ENCODE results near the gene ERMAP. TPM values are rescaled to one million over a fixed set of nuclear protein-coding genes. Genes with fewer than 3 reads are reported as not detected.
A peak's percentile ranks its signal among the peaks of the same experiment; 100 is the strongest.

The ERMAP gene
- total RNA-seq, 4 donors from 2014 or later = 1.4 to 6.5 (median 3.9) TPM

- Histone ChIP-seq H3K27me3 (no peaks in the 10 kb centered on the region), H3K4me3 (no peak overlapping the region), H3K4me1 (peaks cover 6 to 8% of the 10 kb centered on the region in 2 donors), H3K36me3 (peaks cover 0 to 14% of the 10 kb centered on the region in 2 donors), H3K9me3 (no peaks in the 10 kb centered on the region), H3K27ac (no peak overlapping the region)
- in situ Hi-C loops (cut with MboI; ENCODE audit: low sequenced_read_pairs in 4 of 4) = no loop called here
- ATAC-seq (no peak), DNase-seq (no peak)
- no peak for TF ChIP-seq CTCF (IDR thresholded peaks at IDR 0.05 in 4 of 5, conservative IDR thresholded peaks at IDR 0.05 in 1 of 5)
- TF ChIP-seq POLR2A (IDR thresholded peaks at IDR 0.05) = no peak
- intact Hi-C loops (cut with DNase I; ENCODE audit: low total_unique reads) = loop anchor here (10.0 kb wide), 1 partner anchor 157 kb away; the partner anchor contains the start of gene YBX1
Observed at GRCh38 chr1:42841440-42842147, 24.7 kb downstream of the ERMAP start.

GRCh38 chr1:42844592-42845140 is 27.7 kb downstream of the ERMAP start:
- TF ChIP-seq POLR2A (IDR thresholded peaks at IDR 0.05) = no peak
- TF ChIP-seq CTCF (IDR thresholded peaks at IDR 0.05 in 4 of 5, conservative IDR thresholded peaks at IDR 0.05 in 1 of 5) = no peak
- Histone ChIP-seq H3K9me3 (no peaks in the 10 kb centered on the region), H3K27ac (no peak overlapping the region), H3K4me1 (peaks cover 18 to 23% of the 10 kb centered on the region in 2 donors), H3K27me3 (no peaks in the 10 kb centered on the region), H3K4me3 (no peak overlapping the region), H3K36me3 (peaks cover 0 to 13% of the 10 kb centered on the region in 2 donors)
- DNase-seq = no peak
- no peak for ATAC-seq
- in situ Hi-C loops (cut with MboI; ENCODE audit: low sequenced_read_pairs in 4 of 4) = no loop called here
- intact Hi-C loops (cut with DNase I; ENCODE audit: low total_unique reads) = loop anchor here (10.0 kb wide), 1 partner anchor 160 kb away; the partner anchor contains the start of gene YBX1

- Histone ChIP-seq H3K27me3 (no peaks in the 10 kb centered on the region), H3K9me3 (no peaks in the 10 kb centered on the region), H3K27ac (no peak overlapping the region), H3K4me1 (peaks cover 18 to 23% of the 10 kb centered on the region in 2 donors), H3K4me3 (peak overlapping the region in 1 of 4 donors; percentile 99), H3K36me3 (peaks cover 0 to 13% of the 10 kb centered on the region in 2 donors)
- DNase-seq (no peak), ATAC-seq (no peak)
- in situ Hi-C loops (cut with MboI; ENCODE audit: low sequenced_read_pairs in 4 of 4) (no loop called here), intact Hi-C loops (cut with DNase I; ENCODE audit: low total_unique reads) (loop anchor here (10.0 kb wide), 1 partner anchor 160 kb away; the partner anchor contains the start of gene YBX1)
- TF ChIP-seq CTCF (IDR thresholded peaks at IDR 0.05 in 4 of 5, conservative IDR thresholded peaks at IDR 0.05 in 1 of 5) = no peak
- TF ChIP-seq POLR2A (IDR thresholded peaks at IDR 0.05) = no peak
Observed at GRCh38 chr1:42845193-42845592, 28.3 kb downstream of the ERMAP start.

- no peaks in the 10 kb centered on the region for H3K27me3 ChIP-seq
- no peak for DNase-seq
- H3K4me3 ChIP-seq = peak overlapping the region; percentile 72 to 99 (median 89)
- H3K9me3 ChIP-seq = no peaks in the 10 kb centered on the region
- TF ChIP-seq POLR2A (IDR thresholded peaks at IDR 0.05) = no peak
- TF ChIP-seq CTCF (IDR thresholded peaks at IDR 0.05 in 4 of 5, conservative IDR thresholded peaks at IDR 0.05 in 1 of 5) = no peak
- in situ Hi-C loops (cut with MboI; ENCODE audit: low sequenced_read_pairs in 4 of 4) (no loop called here), intact Hi-C loops (cut with DNase I; ENCODE audit: low total_unique reads) (loop anchor here (1.0 to 10.0 kb wide), 3 partner anchors 29 to 161 kb away; partner anchors contain the start of genes C1orf50, ERMAP, P3H1 and SVBP)
- peaks cover 18 to 23% of the 10 kb centered on the region in 2 donors for H3K4me1 ChIP-seq
- peak overlapping the region; percentile 92 to 96 (median 94) for H3K27ac ChIP-seq
- peaks cover 0 to 19% of the 10 kb centered on the region in 2 donors for H3K36me3 ChIP-seq
- ATAC-seq = peak; percentile 13 to 23
Observed at GRCh38 chr1:42845866-42846256, 28.9 kb downstream of the ERMAP start.

Data from gastrocnemius medialis (tissue), 4 donors.